ENCODE results near the gene MT1A.
"Not testable (repeated sequence)": the region's sequence is repeated elsewhere in the genome, so short reads cannot be mapped to it uniquely, and the experiment has no call there.

The MT1A gene

DNA sequence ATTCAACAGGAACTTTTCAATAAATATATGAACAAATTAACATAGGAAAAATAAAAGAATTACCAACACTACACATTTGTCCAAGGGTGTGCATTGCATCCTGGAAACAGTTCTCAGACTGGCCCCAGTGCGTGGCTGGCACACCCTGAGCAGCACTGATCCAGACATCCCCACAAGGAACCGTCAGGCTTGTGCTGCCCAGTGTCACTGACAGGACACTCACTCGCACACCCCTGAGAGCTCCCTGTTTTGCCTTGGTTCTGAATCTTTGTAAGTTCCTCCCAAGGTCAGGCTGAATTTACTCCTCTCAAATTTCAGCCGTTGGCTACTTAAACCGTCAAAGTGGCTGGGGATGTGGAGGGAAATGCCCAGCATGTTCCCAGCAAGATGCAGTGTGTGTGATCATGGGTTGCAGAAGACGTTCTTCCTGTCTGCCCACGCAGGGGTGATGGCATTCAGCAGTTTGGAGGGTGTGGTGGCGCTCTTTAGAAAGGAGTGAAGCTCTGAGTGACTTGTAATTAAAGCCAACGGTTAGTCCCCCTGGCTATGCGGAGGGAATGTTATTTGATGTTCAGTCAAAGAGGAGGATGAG lies 28.4 kb upstream of the MT1A start:
- peak in 1 of 3 experiments; percentile 41 for DNase-seq (ENCODE audit: low read depth in 2 of 3, low spot score in 2 of 3)

DNA sequence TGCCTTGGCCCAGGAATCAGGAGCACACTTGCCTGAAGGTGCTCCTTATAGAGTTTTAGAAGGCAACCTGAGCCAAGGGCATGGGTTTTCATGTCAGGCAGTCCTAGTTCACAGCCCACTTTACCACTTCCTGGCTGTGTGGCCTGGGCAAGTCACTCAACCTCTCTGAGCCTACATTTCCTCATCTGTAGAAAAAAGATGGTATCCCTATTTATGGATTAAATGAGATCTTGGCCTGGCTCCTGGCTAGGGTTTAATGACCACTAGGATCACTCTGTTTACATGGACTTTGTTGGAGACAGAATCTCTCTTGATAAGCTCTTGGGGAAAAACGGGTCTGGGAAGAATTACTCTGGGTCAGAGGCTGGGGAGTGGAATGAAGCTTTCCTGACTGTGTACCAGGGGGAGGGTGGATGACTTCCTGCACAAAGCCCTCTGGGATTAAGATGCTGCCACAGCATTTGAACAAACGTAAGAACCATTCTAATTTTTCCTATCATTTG lies 27.8 kb upstream of the MT1A start:
- DNase-seq (ENCODE audit: low read depth in 2 of 3, low spot score in 2 of 3): no peak

DNA sequence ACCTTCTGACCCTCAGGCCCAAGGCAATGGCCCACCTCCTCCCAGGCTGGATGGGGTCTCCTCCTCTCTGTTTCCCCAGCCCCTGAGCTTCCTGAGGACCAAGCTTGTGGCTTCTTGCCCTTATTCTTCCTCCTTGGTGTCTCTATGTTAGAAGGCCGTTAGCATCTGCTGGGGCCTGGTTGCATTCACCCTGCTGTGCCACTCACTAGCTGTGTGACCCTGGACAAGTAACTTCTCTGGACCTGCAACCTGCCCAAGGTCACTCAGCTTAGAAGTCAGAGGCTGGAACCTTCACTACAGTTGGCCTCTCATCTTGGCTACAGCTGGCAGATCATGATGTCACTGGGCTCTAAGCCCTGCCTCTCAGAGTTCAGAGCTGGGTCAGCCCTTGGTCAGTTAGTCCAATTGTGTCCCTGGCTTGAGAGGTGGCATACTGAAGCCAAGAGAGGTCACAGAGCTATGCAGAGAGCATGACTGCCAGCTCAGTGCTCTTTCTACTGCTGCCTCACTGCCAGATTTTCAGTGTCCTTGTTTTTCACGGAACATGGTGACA lies 27.1 kb upstream of the MT1A start:
- no peak for DNase-seq (ENCODE audit: low read depth in 2 of 3, low spot score in 2 of 3)

DNA sequence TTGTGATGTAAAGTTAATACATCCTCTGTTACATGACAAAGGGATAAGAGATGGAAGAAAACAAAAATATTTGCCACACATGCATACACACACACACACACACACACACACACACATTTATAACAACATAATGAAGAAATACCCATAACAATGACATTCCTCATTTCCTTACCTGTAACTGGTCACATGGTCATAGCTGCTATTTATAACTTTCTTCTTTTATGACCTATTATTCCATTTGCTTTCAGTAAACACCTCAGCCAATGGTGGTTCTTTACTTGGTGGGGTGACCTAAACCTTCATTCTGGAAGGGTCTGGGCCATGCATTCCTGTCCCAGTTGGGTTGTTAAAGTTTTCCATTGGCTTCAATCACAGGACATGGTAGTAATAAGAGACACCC lies 24.8 kb upstream of the MT1A start:
- no peak for DNase-seq (ENCODE audit: low read depth in 2 of 3, low spot score in 2 of 3)

DNA sequence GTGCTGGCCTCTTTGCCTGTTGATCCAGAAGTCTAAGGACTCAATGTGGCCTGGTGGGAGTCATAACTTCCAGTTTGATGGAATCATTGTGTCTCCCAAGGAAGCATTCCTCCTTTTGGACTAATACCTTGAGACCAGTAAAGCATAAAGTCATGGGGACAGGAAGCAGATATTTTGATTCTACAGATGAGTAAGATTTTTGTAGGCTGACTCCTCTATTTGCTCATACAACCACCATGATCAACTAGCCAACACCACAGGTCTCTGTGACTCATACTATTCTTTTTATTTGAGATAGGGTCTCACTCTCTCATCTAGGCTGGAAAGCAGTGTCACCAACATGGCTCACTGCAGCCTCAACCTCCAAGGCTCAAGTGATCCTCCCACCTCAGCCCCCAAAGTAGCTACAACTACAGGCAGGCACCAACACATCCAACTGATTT lies 23.9 kb upstream of the MT1A start:
- DNase-seq (ENCODE audit: low read depth in 2 of 3, low spot score in 2 of 3): no peak

GRCh38 chr16:56615353-56615752 lies 23.1 kb upstream of the MT1A start:
- DNase-seq (ENCODE audit: low read depth in 2 of 3, low spot score in 2 of 3): no peak

DNA sequence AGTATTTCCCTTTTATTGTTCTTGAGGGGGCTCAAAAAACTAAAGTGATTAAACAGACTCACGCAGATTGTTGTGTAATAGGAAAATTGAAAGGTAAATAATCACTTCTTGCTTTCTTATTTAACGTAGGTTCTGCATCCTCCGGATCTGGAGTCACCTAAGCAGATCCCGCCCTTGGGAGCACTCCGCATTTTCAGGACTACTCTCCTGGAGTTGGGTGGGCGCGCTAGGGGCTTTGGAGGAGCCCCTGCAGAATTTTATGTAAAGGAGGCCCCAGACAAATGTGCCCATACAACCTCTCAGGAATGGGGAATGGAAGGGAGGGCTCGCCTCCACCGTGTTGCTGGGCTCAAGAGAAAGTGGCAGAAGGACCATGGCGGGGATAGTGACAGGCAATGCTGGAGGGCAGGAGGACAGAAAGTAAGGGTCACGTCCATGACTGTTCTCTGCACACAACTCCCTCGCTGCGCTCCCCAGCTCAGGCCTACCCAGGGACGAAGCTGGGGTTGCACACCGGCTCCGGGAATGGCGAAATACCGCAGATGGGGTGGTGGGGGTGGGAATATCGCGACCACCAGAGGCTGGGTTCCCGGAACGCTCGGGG lies 21.8 kb upstream of the MT1A start:
- DNase-seq (ENCODE audit: low read depth in 2 of 3, low spot score in 2 of 3): no peak

GRCh38 chr16:56617212-56618085 lies 21.0 kb upstream of the MT1A start:
- DNase-seq (ENCODE audit: low read depth in 2 of 3, low spot score in 2 of 3): no peak

DNA sequence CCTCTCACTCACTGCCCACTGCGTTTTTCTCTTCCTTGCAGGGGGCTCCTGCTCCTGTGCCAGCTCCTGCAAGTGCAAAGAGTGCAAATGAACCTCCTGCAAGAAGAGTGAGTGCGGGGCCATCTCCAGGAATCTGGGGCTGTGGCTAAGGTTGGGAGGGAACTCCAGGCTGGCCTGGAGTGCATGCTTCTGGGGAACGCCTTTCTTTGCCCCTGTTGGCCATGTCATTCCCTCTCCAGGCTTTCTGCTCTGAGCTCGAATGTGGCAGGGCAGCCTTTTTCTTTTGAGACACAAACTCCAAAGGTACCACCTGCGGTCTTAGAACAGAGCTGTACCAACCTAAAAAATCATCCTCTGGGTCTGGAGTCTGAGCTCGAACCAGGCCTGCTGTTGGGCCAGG lies 20.3 kb upstream of the MT1A start:
- no peak for DNase-seq (ENCODE audit: low read depth in 2 of 3, low spot score in 2 of 3)

DNA sequence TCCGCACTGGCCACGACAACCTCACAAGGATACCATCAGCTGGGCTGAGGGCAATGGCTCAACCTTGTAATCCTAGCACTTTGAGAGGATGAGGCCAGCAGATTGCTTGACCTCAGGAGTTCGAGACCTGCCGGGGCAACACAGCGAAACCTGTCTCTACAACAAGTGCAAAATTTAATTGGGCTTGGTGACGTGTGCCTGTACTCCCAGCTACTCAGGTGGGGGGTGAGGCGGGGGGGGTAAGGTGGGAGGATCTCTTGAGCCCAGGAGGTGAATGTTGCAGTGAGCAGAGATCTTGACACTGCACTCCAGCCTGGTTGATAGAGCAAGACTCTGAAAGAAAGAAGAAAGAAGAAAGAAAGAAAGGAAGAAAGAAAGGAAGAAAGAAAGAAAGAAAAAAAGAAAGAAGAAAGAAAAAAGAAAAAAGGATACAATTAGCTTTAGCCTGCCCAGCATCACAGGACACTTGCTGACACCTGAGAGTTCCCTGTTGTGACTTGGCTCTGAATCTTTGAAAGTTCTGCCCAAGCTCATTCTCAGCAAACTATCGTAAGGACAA lies 18.0 kb upstream of the MT1A start:
- no peak for DNase-seq (ENCODE audit: low read depth in 2 of 3, low spot score in 2 of 3)

DNA sequence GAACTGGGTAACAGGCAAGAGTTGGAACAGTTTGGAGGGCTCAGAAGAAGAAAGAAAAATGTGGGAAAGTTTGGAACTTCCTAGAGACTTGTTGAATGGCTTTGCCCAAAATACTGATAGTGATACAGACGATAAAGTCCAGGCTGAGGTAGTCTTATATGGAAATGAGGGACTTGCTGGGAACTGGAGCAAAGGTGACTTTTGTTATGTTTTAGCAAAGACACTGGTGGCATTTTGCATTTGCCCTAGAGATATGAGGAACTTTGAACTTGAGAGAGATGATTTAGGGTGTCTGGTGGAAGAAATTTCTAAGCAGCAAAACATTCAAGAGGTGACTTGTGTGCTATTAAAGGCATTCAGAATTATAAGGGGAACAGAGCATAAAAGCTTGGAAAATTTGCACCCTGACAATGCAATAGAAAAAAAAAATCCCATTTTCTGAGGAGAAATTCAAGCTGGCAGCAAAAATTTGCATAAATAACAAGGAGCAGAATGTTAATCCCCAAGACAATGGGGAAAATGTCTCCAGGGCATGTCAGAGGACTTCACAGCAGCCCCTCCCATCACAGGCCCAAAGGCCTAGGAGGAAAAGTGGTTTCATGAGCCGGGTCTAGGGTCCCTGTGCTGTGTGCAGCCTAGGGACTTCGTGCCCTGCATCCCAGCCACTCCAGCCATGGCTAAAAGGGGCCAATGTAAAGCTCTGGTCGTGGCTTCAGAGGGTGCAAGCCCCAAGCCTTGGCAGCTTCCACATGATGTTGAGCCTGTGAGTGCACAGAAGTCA lies 16.6 kb upstream of the MT1A start:
- not testable (repeated sequence) for DNase-seq (ENCODE audit: low read depth in 2 of 3, low spot score in 2 of 3)

DNA sequence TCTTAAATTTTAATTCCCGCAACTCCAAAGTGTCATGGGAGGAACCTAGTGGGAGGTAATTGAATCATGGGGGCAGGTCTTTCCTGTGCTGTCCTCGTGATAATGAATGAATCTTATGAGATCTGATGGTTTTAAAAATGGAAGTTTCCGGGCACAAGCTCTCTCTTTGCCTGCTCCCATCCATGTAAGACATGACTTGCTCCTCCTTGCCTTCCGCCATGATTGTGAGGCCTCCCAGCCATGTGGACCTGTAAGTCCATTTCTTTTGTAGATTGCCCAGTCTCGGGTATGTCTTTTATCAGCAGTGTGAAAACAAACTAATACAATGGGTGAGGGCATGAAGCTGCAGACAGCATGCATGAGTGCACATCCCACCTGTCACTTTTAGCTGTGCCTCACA lies 15.3 kb upstream of the MT1A start:
- DNase-seq (ENCODE audit: low read depth in 2 of 3, low spot score in 2 of 3): not testable (repeated sequence)

GRCh38 chr16:56623637-56624036 lies 14.8 kb upstream of the MT1A start:
- DNase-seq (ENCODE audit: low read depth in 2 of 3, low spot score in 2 of 3): no peak

GRCh38 chr16:56625140-56625942 lies 13.1 kb upstream of the MT1A start, which contains the start of gene MT1E:
Gene MT1E, plus strand, starts transcription at chr16:56625781. Its CDS starts 71 bp downstream, at chr16:56625852.
- peak in 1 of 3 experiments; percentile 61 for DNase-seq (ENCODE audit: low read depth in 2 of 3, low spot score in 2 of 3)

GRCh38 chr16:56625943-56626654 lies 12.4 kb upstream of the MT1A start:
- no peak for DNase-seq (ENCODE audit: low read depth in 2 of 3, low spot score in 2 of 3)

DNA sequence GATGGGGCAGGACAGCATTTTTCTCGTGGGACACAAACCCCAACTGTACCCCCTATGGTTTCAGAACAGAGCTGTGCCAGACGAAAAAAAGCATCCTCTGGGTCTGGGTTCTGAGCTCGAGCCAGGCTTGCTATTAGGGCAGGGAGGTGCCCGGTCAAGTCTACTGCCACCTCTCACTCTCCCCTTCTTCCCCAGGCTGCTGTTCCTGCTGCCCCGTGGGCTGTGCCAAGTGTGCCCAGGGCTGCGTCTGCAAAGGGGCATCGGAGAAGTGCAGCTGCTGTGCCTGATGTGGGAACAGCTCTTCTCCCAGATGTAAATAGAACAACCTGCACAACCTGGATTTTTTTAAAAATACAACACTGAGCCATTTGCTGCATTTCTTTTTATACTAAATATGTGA lies 11.8 kb upstream of the MT1A start:
- no peak for DNase-seq (ENCODE audit: low read depth in 2 of 3, low spot score in 2 of 3)

DNA sequence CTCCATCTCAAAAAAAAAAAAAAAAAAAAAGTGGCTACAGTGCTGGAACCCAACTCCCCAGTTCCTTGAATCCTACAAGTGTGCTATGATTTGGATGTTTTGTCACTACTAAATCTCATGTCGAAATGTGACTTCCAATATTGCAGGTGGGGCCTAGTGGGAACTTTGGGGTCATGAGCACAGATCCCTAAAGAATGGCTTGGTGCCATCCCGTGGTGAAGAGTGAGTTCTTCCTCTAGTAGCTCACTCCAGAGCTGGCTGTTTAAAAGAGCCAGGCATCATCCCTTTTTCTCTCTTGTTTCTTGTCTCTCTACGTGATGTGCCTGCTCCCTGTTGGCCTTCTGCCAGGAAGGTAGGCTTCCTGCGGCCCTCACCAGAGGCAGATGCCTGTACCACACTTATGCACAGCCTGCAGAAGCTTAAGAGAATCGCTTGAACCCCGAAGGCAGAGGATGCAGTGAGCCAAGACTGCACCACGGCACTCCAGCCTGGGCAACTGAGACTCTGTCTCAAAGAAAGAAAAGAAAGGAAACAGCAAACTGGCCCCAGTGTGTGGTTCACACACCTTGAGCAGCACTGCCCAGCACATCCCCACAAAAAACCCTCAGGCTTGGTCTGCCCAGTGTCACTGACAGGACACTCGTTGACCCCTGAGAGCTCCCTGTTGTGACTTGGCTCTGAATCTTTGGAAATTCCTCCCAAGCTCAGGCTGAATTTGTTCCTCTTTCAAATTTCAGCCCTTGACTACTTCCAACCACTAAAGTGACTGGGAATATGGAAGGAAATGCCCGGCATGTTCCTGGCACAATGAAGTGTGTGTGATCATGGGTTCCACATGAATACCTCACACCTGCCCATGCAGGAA lies 9.7 kb upstream of the MT1A start:
- no peak for DNase-seq (ENCODE audit: low read depth in 2 of 3, low spot score in 2 of 3)

DNA sequence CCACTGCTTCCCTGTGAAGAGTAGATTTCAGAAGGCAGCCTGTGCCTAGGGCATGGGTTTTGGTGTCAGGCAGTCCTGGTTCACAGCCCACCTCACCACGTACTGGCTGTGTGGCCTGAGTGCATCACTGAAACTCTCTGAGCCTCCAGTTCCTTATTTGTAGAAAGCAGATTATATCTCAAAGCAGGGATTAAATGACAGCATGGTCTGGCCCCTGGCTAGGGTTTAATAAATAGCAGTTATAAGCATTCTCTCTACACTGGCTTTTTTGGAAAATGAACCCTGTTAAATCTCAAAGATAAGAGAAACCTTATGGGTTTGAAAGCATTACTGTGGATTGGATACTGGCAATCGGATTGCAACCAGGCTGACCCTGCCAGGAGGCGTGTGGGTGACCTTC lies 8.9 kb upstream of the MT1A start:
- no peak for DNase-seq (ENCODE audit: low read depth in 2 of 3, low spot score in 2 of 3)
